HG03280 (cell line): ENCODE results near the gene RABL3.
"Not testable (repeated sequence)": the region's sequence is repeated elsewhere in the genome, so short reads cannot be mapped to it uniquely, and the experiment has no call there.

Source experiments
- ATAC-seq: cut with Tn5 transposase; IDR thresholded peaks from one replicate; pipeline ENCODE4 v1.9.1; 2021; ENCODE audit warnings: mild to moderate bottlenecking, moderate library complexity; ENCODE audit not compliant: unreplicated experiment

RABL3 gene

GRCh38 chr3:120742198-120742848 lies at the start of gene RABL3, which contains the start of gene GTF2E1:
RABL3 (minus strand) TSS chr3:120742516; CDS start chr3:120742507, 9 bp downstream.
GTF2E1 (plus strand) TSS chr3:120742744; CDS start chr3:120750553, 7,809 bp downstream.
- peak; percentile 99 for ATAC-seq

- no peak for ATAC-seq
Measured at GRCh38 chr3:120791913-120792312, 49.6 kb upstream of the RABL3 start.

DNA sequence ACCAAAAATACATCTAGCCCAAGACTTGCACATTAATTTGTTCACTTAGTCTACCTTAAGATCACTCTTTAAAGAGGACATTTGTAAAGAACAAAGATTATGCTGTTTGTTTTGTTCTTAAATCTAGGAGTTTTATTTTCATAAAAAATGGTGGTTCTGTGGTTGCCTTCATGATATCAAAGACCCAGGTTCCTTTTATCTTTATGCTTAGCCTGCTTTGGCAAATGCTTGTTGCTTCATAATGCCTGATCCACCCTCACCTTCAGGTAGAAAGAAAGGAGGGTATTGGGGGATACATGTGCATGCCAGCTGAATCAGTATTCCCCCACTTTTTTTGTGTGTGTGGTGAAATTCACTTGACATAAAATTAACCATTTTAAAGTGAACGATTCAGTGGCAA lies 48.7 kb upstream of the RABL3 start:
- ATAC-seq, result no peak

GRCh38 chr3:120785832-120786231 lies 43.5 kb upstream of the RABL3 start:
- peak; percentile 59 for ATAC-seq

DNA sequence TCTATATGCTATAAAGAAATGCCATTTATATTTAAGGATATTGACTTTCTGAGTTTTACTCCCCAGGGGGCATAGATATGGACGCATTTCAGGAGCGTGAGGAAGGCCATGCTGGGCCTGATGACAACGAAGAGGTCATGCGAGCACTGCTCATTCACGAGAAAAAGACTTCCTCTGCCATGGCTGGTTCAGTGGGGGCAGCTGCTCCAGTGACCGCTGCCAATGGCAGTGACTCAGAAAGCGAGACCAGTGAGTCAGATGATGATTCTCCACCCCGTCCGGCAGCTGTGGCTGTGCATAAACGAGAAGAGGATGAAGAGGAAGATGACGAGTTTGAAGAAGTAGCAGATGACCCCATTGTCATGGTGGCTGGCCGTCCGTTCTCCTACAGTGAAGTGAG lies 38.7 kb upstream of the RABL3 start:
- ATAC-seq, result peak; percentile 96

DNA sequence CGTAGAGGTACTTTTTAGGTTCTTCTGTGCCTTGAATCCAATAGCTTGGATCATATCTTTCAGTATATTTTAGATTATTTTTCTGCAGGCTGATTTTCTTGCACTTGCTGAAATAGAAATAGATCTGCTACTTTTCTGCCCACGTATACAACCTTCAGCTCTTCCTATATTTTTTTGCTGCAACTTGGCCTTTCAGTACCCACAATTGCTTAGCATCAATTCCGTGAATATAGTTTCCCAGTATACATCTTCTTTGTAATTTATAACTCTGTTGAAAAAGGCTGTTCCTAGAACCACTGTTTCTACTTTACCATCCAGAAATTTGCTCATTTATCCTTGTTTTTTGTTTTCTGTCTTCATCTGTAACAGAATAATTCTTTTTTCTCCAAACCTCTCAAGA lies 36.5 kb upstream of the RABL3 start:
- no peak for ATAC-seq

GRCh38 chr3:120775411-120775810 lies 33.1 kb upstream of the RABL3 start:
- ATAC-seq, result no peak

DNA sequence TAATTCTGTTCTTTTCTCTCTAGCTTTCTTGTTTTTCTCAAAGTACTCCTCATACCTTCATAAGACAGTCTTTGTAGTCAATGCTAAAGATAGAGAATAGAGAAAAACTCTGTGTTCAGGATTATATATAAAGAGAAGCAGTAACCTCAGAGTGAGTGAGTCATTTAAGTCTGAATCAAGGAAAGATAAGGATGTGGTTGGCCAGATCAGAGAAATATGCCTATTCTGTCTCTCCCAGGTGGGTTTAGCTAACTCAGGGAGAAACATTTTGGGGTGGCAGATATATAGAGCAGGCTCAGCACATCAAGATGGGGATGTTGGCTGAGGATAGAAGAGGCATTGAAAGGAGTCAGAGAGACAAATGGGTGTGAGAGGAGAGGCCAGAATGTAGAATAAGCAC lies 31.6 kb upstream of the RABL3 start:
- no peak for ATAC-seq

GRCh38 chr3:120772081-120772480 lies 29.8 kb upstream of the RABL3 start:
- ATAC-seq, result no peak

DNA sequence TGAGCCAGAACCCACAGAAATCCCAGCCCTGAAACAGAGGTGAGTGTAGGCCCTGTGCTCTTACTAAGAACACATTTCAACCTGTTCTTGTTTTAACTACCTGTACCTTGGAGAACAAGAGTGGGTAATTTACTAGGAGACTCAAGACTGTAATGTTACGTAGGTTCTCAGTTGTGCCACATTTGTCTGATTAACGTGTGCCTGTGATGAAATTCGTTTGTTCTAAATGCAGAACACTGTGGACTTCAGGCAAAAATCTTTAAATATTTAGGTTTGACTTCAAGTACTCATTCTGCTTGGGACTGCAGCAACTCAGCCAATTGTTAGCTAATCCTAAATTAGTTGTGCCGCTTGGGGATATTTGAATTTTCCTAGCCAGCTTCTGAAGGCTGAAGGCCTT lies 28.6 kb upstream of the RABL3 start:
- no peak for ATAC-seq

GRCh38 chr3:120769436-120769835 lies 27.1 kb upstream of the RABL3 start:
- ATAC-seq, result no peak

GRCh38 chr3:120767106-120767505 lies 24.8 kb upstream of the RABL3 start:
- no peak for ATAC-seq

- ATAC-seq, result no peak
Measured at GRCh38 chr3:120766576-120766975, 24.3 kb upstream of the RABL3 start.

DNA sequence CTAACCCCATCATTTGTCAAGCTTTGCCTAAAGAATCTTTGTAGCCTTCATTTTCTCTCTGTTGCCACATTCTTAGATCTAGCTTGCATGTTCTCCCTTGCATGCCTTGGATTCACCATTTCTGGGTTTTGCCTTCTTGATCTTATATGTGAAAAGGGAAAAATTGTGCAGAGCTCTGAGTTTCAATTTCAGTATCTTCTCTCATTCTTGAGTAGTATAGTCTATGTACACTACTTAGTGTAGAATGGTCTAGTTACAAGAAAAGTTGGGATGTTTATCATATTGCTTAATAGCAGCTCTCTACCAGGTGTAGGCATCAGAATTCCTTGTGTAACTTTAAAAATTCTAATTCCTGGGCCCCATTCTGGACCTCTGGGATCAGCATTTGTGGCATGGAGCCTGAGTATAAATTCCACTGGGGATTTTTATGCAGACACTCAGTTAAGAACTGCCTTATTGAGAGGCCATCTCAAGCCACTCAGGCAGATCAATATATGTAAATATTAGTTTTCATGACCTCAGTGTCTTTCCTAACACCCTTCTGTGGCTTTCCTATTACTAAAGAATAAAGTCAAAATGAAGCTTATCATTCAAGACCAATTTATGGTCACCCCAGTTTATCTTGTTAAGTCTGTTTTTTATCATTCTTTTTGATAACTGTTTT lies 23.6 kb upstream of the RABL3 start:
- ATAC-seq, result peak; percentile 62

- no peak for ATAC-seq
Measured at GRCh38 chr3:120764206-120764605, 21.9 kb upstream of the RABL3 start.

DNA sequence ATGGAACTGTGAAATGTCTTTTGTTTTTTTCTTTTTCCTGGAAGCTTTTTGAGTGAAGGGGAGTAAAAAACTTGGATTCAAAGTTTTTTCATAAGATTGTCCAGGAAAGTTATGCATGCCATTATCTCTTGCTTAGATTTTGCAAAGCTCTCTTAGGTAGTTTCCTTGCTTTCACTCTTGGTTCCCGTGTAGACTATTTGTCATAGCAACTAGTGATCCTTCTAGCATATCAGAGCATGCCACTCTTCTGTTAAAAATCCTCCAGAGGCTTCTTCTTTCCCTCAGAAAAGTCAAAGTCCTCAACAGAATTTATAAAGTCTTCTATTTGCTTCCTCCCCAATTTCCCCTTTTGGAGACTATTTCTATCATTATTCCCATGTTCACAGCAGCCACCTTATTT lies 21.3 kb upstream of the RABL3 start:
- ATAC-seq, result peak; percentile 78

- no peak for ATAC-seq
Measured at GRCh38 chr3:120762615-120763014, 20.3 kb upstream of the RABL3 start.

- ATAC-seq, result not testable (repeated sequence)
Measured at GRCh38 chr3:120758551-120758950, 16.2 kb upstream of the RABL3 start.

DNA sequence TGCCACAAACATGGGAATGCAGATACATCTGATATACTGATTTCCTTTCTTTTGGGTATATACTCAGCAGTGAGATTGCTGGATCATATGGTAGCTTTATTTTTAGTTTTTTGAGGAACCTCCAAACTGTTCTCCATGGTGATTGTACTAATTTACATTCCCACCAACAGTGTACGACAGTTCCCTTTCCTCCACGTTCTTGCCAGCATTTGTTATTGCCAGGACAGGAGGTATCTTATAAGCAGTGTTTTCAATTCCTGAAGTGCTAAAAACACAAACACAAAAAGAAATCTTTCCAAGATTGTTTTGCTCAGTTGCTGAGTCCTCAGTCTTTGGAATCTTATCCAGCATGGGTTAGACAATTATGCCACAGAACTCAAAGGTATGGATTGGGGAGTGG lies 13.7 kb upstream of the RABL3 start:
- no peak for ATAC-seq

GRCh38 chr3:120753810-120754209 lies 11.5 kb upstream of the RABL3 start:
- no peak for ATAC-seq

DNA sequence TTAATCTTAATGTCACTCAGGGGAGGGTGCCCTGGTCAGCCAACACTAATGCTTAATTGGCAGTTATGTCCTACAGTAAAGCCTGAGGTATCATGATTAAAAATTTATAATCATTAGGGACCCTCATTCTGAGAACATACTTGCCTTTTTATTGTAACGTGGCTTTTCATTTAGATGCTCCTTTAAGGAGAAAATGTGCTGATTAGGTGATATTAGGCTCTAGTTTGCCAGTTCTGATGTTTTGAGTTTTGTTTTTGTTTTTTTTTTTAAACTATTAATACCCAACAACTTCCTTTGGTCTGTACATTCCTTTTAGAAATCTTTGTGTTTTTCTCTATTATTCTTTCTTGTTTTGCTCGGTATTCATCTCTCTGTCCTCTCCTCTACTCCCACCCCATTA lies 10.5 kb upstream of the RABL3 start:
- ATAC-seq, result no peak

DNA sequence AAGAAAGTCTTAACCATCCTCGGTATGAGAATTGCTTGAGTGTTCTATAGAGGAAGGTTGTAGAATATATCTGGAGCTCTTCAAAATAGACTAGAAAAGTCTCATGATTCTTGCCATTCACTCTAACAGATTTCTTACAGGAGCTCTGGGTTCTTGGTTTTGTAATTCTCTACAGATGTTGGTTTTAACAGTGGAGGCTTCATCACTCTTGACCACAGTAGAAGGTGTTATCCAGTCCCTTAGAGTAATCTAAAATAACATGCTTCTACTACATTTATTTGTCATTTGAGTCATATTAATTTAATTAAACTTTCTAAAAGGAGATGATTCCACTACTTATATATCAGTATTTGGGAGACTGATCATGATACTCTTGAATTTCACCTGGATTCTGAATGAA lies 9.9 kb upstream of the RABL3 start:
- ATAC-seq, result no peak

GRCh38 chr3:120749843-120750242 lies 7.5 kb upstream of the RABL3 start:
- ATAC-seq, result no peak
